ENCODE measurements around the gene KCNG2. TPM values are rescaled to one million over a fixed set of nuclear protein-coding genes. Genes with fewer than 3 reads are reported as not detected.

The KCNG2 gene
- total and polyA plus RNA-seq, 2 of the 13 experiments (the other 11 are each of a cell fraction or from before 2014, with no cell fraction given), result not detected

DNA sequence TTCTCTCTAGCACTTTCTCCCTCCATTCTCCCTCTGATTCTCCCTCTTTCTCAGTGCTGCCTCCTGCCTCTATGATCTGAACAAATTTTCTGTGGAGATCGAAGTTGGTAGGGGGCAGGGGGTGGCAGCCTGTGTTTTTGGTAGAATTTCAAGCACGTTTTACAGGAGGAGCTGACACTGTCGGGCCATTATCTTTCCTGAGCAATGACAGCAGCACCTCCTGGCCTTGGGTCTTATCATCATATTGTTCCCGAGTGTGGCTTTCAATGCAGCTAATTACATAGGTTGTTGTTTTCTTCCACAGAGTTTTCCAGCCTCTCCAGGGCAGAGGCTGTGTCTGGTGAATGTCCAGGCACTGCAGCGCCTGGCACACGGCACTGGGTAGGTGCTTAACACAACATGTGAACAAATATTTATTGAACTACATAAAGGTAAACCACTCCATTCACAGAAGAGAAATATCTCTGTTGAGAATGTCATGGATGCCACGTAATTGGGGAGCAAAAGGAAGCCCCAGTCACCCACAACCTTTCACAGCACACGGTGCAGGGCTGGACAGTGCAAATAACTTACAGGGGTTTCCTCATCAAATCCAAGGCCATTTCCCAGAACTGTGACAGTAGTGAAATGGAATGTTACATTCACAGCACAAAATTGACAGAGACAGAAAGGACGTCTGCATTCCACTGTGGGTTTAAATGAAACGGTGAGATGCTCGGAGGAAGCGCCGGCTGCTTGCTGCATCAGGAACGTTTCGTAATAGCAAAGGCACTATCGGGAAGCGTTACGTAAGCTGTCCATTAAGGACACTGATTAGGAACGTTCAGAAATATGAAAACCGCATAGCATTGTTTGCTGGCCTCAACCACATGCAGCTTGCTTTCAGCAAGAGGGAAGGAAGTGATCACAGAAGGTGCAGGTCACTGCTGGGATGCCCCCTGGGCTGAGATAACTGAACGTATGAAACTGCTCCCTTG lies 6.5 kb upstream of the KCNG2 start (continued):
- TF ChIP-seq, protein P1, sequence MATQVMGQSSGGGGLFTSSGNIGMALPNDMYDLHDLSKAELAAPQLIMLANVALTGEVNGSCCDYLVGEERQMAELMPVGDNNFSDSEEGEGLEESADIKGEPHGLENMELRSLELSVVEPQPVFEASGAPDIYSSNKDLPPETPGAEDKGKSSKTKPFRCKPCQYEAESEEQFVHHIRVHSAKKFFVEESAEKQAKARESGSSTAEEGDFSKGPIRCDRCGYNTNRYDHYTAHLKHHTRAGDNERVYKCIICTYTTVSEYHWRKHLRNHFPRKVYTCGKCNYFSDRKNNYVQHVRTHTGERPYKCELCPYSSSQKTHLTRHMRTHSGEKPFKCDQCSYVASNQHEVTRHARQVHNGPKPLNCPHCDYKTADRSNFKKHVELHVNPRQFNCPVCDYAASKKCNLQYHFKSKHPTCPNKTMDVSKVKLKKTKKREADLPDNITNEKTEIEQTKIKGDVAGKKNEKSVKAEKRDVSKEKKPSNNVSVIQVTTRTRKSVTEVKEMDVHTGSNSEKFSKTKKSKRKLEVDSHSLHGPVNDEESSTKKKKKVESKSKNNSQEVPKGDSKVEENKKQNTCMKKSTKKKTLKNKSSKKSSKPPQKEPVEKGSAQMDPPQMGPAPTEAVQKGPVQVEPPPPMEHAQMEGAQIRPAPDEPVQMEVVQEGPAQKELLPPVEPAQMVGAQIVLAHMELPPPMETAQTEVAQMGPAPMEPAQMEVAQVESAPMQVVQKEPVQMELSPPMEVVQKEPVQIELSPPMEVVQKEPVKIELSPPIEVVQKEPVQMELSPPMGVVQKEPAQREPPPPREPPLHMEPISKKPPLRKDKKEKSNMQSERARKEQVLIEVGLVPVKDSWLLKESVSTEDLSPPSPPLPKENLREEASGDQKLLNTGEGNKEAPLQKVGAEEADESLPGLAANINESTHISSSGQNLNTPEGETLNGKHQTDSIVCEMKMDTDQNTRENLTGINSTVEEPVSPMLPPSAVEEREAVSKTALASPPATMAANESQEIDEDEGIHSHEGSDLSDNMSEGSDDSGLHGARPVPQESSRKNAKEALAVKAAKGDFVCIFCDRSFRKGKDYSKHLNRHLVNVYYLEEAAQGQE (IDR thresholded peaks at IDR 0.05; ENCODE audit: borderline replicate concordance in 1 of 2, low read depth in 1 of 2, low read length in 2 of 2), result no peak
- TF ChIP-seq, protein P2, sequence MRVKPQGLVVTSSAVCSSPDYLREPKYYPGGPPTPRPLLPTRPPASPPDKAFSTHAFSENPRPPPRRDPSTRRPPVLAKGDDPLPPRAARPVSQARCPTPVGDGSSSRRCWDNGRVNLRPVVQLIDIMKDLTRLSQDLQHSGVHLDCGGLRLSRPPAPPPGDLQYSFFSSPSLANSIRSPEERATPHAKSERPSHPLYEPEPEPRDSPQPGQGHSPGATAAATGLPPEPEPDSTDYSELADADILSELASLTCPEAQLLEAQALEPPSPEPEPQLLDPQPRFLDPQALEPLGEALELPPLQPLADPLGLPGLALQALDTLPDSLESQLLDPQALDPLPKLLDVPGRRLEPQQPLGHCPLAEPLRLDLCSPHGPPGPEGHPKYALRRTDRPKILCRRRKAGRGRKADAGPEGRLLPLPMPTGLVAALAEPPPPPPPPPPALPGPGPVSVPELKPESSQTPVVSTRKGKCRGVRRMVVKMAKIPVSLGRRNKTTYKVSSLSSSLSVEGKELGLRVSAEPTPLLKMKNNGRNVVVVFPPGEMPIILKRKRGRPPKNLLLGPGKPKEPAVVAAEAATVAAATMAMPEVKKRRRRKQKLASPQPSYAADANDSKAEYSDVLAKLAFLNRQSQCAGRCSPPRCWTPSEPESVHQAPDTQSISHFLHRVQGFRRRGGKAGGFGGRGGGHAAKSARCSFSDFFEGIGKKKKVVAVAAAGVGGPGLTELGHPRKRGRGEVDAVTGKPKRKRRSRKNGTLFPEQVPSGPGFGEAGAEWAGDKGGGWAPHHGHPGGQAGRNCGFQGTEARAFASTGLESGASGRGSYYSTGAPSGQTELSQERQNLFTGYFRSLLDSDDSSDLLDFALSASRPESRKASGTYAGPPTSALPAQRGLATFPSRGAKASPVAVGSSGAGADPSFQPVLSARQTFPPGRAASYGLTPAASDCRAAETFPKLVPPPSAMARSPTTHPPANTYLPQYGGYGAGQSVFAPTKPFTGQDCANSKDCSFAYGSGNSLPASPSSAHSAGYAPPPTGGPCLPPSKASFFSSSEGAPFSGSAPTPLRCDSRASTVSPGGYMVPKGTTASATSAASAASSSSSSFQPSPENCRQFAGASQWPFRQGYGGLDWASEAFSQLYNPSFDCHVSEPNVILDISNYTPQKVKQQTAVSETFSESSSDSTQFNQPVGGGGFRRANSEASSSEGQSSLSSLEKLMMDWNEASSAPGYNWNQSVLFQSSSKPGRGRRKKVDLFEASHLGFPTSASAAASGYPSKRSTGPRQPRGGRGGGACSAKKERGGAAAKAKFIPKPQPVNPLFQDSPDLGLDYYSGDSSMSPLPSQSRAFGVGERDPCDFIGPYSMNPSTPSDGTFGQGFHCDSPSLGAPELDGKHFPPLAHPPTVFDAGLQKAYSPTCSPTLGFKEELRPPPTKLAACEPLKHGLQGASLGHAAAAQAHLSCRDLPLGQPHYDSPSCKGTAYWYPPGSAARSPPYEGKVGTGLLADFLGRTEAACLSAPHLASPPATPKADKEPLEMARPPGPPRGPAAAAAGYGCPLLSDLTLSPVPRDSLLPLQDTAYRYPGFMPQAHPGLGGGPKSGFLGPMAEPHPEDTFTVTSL (CRISPR knock-in tag; IDR thresholded peaks at IDR 0.05; ENCODE audit: borderline replicate concordance), result peak; percentile 55; the same call in 1 of the 2 replicates
- TF ChIP-seq KDM3A (CRISPR knock-in tag; IDR thresholded peaks at IDR 0.05; ENCODE audit: low read depth) (peak; percentile 42; the same call in 1 of the 2 replicates), TBX2 (CRISPR knock-in tag; IDR thresholded peaks at IDR 0.05; ENCODE audit: borderline replicate concordance) (peak; percentile 87), ZNF230 (CRISPR knock-in tag; IDR thresholded peaks at IDR 0.05) (no peak), ATF7-NPFF (CRISPR knock-in tag; IDR thresholded peaks at IDR 0.05; ENCODE audit: low read depth) (peak; percentile 40; the same call in 1 of the 2 replicates), ZNF614 (CRISPR knock-in tag; IDR thresholded peaks at IDR 0.05; ENCODE audit: borderline replicate concordance) (0 out of 2 replicates have a peak, but pooled peaks have one; percentile 50), ZNF256 (CRISPR knock-in tag; conservative IDR thresholded peaks at IDR 0.05) (no peak), ZNF350 (CRISPR knock-in tag; IDR thresholded peaks at IDR 0.05; ENCODE audit: borderline replicate concordance, low read depth) (peak; percentile 22; the same call in 1 of the 2 replicates), DMAP1 (CRISPR knock-in tag; IDR thresholded peaks at IDR 0.05) (no peak)
- TF ChIP-seq, protein P3, sequence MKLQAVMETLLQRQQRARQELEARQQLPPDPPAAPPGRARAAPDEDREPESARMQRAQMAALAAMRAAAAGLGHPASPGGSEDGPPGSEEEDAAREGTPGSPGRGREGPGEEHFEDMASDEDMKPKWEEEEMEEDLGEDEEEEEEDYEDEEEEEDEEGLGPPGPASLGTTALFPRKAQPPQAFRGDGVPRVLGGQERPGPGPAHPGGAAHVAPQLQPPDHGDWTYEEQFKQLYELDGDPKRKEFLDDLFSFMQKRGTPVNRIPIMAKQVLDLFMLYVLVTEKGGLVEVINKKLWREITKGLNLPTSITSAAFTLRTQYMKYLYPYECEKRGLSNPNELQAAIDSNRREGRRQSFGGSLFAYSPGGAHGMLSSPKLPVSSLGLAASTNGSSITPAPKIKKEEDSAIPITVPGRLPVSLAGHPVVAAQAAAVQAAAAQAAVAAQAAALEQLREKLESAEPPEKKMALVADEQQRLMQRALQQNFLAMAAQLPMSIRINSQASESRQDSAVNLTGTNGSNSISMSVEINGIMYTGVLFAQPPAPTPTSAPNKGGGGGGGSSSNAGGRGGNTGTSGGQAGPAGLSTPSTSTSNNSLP (IDR thresholded peaks at IDR 0.05; ENCODE audit: low read depth, low read length), result peak; percentile 64; the same call in 1 of the 2 replicates
- TF ChIP-seq, protein P4, sequence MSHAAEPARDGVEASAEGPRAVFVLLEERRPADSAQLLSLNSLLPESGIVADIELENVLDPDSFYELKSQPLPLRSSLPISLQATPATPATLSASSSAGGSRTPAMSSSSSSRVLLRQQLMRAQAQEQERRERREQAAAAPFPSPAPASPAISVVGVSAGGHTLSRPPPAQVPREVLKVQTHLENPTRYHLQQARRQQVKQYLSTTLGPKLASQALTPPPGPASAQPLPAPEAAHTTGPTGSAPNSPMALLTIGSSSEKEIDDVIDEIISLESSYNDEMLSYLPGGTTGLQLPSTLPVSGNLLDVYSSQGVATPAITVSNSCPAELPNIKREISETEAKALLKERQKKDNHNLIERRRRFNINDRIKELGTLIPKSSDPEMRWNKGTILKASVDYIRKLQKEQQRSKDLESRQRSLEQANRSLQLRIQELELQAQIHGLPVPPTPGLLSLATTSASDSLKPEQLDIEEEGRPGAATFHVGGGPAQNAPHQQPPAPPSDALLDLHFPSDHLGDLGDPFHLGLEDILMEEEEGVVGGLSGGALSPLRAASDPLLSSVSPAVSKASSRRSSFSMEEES (CRISPR knock-in tag; IDR thresholded peaks at IDR 0.05), result no peak

Data from HepG2 (cell line).